ENCODE data around the gene HOXC13.

Gene HOXC13

DNA sequence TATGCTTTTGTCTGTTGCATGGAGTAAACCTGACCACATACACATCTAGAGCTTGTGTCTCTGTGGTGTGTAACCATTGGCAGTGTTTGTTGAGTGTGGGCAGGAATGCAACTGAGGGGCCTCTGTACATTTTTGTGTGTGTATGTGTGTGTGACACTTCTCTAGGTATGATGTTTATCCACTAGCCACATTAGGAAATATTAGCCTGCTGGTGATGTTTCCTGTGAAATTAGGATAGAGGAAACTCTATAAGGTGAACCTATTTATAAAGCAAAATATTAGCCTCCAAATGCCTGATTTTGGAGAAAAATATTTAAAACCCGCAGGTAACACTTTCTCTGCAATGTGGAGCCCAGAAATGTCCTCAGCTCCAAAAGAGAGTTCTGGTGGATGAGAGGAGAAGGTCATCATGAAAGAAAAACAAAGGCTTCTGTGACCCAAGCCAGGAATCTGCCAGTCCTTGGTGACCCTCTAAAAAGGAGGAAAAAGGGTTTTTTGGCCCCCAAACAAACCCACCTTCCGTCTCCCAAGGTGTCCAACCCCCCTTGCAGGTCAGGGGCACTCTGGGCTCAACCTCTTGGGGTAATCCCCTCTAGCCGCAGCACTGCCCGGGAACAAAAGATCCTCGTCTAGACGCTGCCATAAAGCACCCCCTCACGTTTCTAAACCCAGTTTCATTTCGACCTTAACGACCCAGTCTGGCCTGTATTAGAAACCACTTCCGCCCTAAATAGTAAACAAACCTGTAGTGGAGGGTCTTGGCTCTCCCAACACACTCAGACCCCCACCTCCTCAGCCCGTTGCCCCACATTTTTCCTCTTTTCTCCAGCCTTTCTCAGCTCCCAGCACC is 39.2 kb downstream of the HOXC13 start:
- Mint-ChIP-seq H3K4me3 (no peak overlapping the region), H3K36me3 (no peaks in the 10 kb centered on the region), H3K4me1 (peaks cover 17% of the 10 kb centered on the region), H3K9me3 (peaks cover 2% of the 10 kb centered on the region), H3K27ac (no peak overlapping the region), H3K27me3 (peaks cover 87% of the 10 kb centered on the region)
- no peak for ATAC-seq

- Mint-ChIP-seq H3K4me3 (no peak overlapping the region), H3K4me1 (peaks cover 13% of the 10 kb centered on the region), H3K27ac (no peak overlapping the region), H3K27me3 (peaks cover 87% of the 10 kb centered on the region), H3K36me3 (no peaks in the 10 kb centered on the region), H3K9me3 (peaks cover 2% of the 10 kb centered on the region)
- ATAC-seq = no peak
Measured at GRCh38 chr12:53978477-53979356, 40.1 kb downstream of the HOXC13 start.

DNA sequence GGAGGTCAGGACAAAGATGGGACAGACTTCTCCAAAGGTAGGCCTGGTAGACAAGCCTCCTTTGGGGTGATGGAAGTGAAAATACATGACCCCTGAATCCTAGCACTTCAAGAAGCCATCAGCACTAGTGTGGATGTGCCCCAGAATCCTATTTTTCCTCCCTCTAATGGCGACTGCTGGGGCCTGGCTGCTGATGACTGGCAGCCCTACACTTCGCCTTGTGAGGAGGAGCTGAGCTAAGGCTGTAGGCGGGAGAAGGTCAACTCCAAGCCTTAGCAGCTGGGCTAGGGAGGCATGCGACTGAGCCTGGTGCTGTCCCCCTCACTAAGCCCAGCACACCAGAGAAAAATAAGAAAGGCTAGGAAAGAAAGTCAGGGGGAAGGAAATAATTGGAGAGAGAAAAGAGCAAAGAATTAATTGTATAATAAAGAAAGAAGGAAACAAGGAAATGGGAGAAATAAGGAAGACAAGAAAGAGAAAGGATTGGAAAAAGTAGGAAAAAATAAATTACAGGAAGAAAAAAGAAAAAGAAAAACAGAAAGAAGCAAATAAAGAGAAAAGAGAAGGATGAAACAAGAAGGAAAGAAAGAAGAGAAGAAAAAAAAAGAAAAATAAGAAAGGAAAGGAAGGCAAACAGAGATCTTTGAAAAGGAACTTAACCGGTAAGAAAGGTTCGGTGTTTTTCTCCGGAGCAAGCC is 41.6 kb downstream of the HOXC13 start:
- H3K4me3 Mint-ChIP-seq = no peak overlapping the region
- H3K4me1 Mint-ChIP-seq = peaks cover 15% of the 10 kb centered on the region
- no peaks in the 10 kb centered on the region for H3K36me3 Mint-ChIP-seq
- H3K27me3 Mint-ChIP-seq = peaks cover 100% of the 10 kb centered on the region
- ATAC-seq = no peak
- H3K9me3 Mint-ChIP-seq = peaks cover 2% of the 10 kb centered on the region
- no peak overlapping the region for H3K27ac Mint-ChIP-seq

DNA sequence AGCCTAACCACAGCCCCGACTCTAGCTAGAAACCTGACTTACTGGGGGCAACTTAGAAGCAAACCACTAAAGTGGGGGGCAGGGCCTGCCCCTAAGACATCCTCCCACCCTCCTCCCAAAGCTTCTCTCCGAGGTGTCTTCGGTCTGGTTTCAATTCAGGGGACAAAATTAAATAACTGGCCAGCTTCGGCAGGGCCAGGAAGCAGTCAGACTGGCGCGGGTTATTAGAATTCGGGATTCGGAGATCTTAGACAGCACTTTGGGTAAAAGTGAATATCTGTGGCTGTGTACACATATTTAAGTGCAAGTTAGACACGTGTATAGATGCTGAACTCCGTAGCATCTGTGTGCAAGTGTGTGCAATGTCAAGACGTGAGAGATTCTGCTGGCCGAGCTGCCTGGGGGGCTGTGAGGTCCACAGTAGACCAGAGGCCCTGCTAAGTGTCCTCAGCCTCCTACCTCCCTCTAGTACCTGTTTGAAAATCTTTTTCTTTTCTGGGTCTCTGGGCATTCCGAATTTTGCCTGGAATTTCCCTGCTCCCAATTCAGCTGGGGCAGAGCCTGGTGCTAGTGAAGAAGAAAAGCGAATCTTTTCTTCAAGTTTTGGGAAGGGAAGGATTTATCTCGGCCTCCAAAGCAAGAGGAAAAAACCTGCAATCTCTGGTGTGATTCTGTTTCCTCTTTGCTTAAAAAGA is 42.3 kb downstream of the HOXC13 start:
- peaks cover 16% of the 10 kb centered on the region for H3K4me1 Mint-ChIP-seq
- ATAC-seq = no peak

GRCh38 chr12:53981634-53982565 is 43.3 kb downstream of the HOXC13 start:
- no peaks in the 10 kb centered on the region for H3K9me3 Mint-ChIP-seq
- H3K4me3 Mint-ChIP-seq = no peak overlapping the region
- H3K36me3 Mint-ChIP-seq = no peaks in the 10 kb centered on the region
- peaks cover 100% of the 10 kb centered on the region for H3K27me3 Mint-ChIP-seq
- H3K4me1 Mint-ChIP-seq = peaks cover 21% of the 10 kb centered on the region
- ATAC-seq = no peak
- no peak overlapping the region for H3K27ac Mint-ChIP-seq

More for the DNA sequence above, 42.3 kb downstream of the HOXC13 start:
- Mint-ChIP-seq H3K27ac (no peak overlapping the region), H3K27me3 (peaks cover 100% of the 10 kb centered on the region), H3K9me3 (no peaks in the 10 kb centered on the region), H3K4me3 (no peak overlapping the region), H3K36me3 (no peaks in the 10 kb centered on the region)

GRCh38 chr12:53982648-53983567 is 44.3 kb downstream of the HOXC13 start:
- Mint-ChIP-seq H3K27ac (no peak overlapping the region), H3K4me1 (peaks cover 21% of the 10 kb centered on the region), H3K4me3 (no peak overlapping the region), H3K36me3 (no peaks in the 10 kb centered on the region), H3K27me3 (peaks cover 100% of the 10 kb centered on the region), H3K9me3 (no peaks in the 10 kb centered on the region)
- ATAC-seq = no peak

GRCh38 chr12:53983568-53983949 is 44.9 kb downstream of the HOXC13 start:
- peaks cover 100% of the 10 kb centered on the region for H3K27me3 Mint-ChIP-seq
- no peaks in the 10 kb centered on the region for H3K36me3 Mint-ChIP-seq
- no peak for ATAC-seq
- H3K27ac Mint-ChIP-seq = no peak overlapping the region
- H3K4me3 Mint-ChIP-seq = no peak overlapping the region
- no peaks in the 10 kb centered on the region for H3K9me3 Mint-ChIP-seq
- H3K4me1 Mint-ChIP-seq = peaks cover 27% of the 10 kb centered on the region

GRCh38 chr12:53983950-53984572 is 45.4 kb downstream of the HOXC13 start:
- Mint-ChIP-seq H3K27ac (no peak overlapping the region), H3K4me1 (peaks cover 32% of the 10 kb centered on the region), H3K9me3 (no peaks in the 10 kb centered on the region), H3K27me3 (peaks cover 100% of the 10 kb centered on the region), H3K4me3 (no peak overlapping the region), H3K36me3 (no peaks in the 10 kb centered on the region)
- no peak for ATAC-seq

GRCh38 chr12:53984901-53985691 is 46.5 kb downstream of the HOXC13 start, which contains the start of gene HOXC10:
Gene HOXC10 (plus strand): TSS chr12:53985146. CDS start chr12:53985260, 114 bp downstream.
- H3K27me3 Mint-ChIP-seq = peaks cover 100% of the 10 kb centered on the region
- no peaks in the 10 kb centered on the region for H3K9me3 Mint-ChIP-seq
- no peak within 1 kb of the TSS for H3K27ac Mint-ChIP-seq
- peaks cover 41% of the 10 kb centered on the region for H3K4me1 Mint-ChIP-seq
- ATAC-seq = no peak
- peak within 1 kb of the TSS; percentile 38 for H3K4me3 Mint-ChIP-seq
- H3K36me3 Mint-ChIP-seq = no peaks in the 10 kb centered on the region

- H3K4me3 Mint-ChIP-seq = peak overlapping the region; percentile 38
- H3K27me3 Mint-ChIP-seq = peaks cover 100% of the 10 kb centered on the region
- H3K4me1 Mint-ChIP-seq = peaks cover 41% of the 10 kb centered on the region
- no peaks in the 10 kb centered on the region for H3K36me3 Mint-ChIP-seq
- no peak overlapping the region for H3K27ac Mint-ChIP-seq
- H3K9me3 Mint-ChIP-seq = no peaks in the 10 kb centered on the region
- ATAC-seq = no peak
Measured at GRCh38 chr12:53985692-53985993, 47.0 kb downstream of the HOXC13 start.

- peaks cover 100% of the 10 kb centered on the region for H3K27me3 Mint-ChIP-seq
- H3K4me3 Mint-ChIP-seq = no peak overlapping the region
- H3K36me3 Mint-ChIP-seq = no peaks in the 10 kb centered on the region
- H3K27ac Mint-ChIP-seq = no peak overlapping the region
- ATAC-seq = no peak
- H3K4me1 Mint-ChIP-seq = peaks cover 40% of the 10 kb centered on the region
- H3K9me3 Mint-ChIP-seq = no peaks in the 10 kb centered on the region
Measured at GRCh38 chr12:53985994-53986685, 47.5 kb downstream of the HOXC13 start.
